Hematopoietic multipotent progenitor cell (in vitro differentiated cells): ENCODE results near the gene RUNX3. TPM values are rescaled to one million over a fixed set of nuclear protein-coding genes. Genes with fewer than 3 reads are reported as not detected.

Source experiments
- DNase-seq, 3 donors: peaks; one replicate each; pipeline ENCODE4 v3.0.0-alpha.2; 2011 to 2015; ENCODE audit warnings: low read depth in 2 of 3, low spot score in 2 of 3
- total RNA-seq: library from RNA; depleted of rRNA; stranded (reverse); fragments of >200 nt; gene quantifications from one replicate; pipeline ENCODE4 v1.2.3, GENCODE V29; 2012

The RUNX3 gene
- total RNA-seq, 1 donor = 22.9 TPM

- no peak for DNase-seq
These were observed 62.8 kb downstream of the RUNX3 start for GRCh38 chr1:24867084-24867870.

- DNase-seq = no peak
These were observed 63.6 kb downstream of the RUNX3 start for GRCh38 chr1:24866211-24867083.

GRCh38 chr1:24865587-24865986 is 64.5 kb downstream of the RUNX3 start:
- no peak for DNase-seq

GRCh38 chr1:24865168-24865567 is 64.9 kb downstream of the RUNX3 start:
- DNase-seq = no peak

- DNase-seq = peak in 1 of 3 donors; percentile 55
These were observed 65.7 kb downstream of the RUNX3 start for GRCh38 chr1:24864370-24864777.

GRCh38 chr1:24862775-24863483 is 67.1 kb downstream of the RUNX3 start:
- DNase-seq = no peak

GRCh38 chr1:24861821-24862727 is 68.0 kb downstream of the RUNX3 start:
- no peak for DNase-seq

GRCh38 chr1:24860841-24861240 is 69.2 kb downstream of the RUNX3 start:
- DNase-seq = no peak

- no peak for DNase-seq
These were observed 70.7 kb downstream of the RUNX3 start for GRCh38 chr1:24859063-24860010.

GRCh38 chr1:24858277-24858676 is 71.8 kb downstream of the RUNX3 start:
- DNase-seq = peak in 1 of 3 donors; percentile 39

- DNase-seq = no peak
These were observed 72.5 kb downstream of the RUNX3 start for GRCh38 chr1:24857507-24858133.

- no peak for DNase-seq
These were observed 73.1 kb downstream of the RUNX3 start for GRCh38 chr1:24856787-24857506.

- no peak for DNase-seq
These were observed 74.6 kb downstream of the RUNX3 start for GRCh38 chr1:24855474-24855873.

GRCh38 chr1:24853649-24854048 is 76.4 kb downstream of the RUNX3 start:
- no peak for DNase-seq

- peak in 1 of 3 donors; percentile 54 for DNase-seq
These were observed 79.7 kb downstream of the RUNX3 start for GRCh38 chr1:24850328-24850920.

- DNase-seq = peak in 2 of 3 donors; percentile 56 to 61
These were observed 80.3 kb downstream of the RUNX3 start for GRCh38 chr1:24849672-24850295.
